ENCODE results near the gene NDUFV1. TPM values are rescaled to one million over a fixed set of nuclear protein-coding genes. Genes with fewer than 3 reads are reported as not detected.

The NDUFV1 gene
- total and polyA plus RNA-seq, 2 donors (not counting 1 experiment from before 2014, with no cell fraction given): 238 to 315 TPM

DNA sequence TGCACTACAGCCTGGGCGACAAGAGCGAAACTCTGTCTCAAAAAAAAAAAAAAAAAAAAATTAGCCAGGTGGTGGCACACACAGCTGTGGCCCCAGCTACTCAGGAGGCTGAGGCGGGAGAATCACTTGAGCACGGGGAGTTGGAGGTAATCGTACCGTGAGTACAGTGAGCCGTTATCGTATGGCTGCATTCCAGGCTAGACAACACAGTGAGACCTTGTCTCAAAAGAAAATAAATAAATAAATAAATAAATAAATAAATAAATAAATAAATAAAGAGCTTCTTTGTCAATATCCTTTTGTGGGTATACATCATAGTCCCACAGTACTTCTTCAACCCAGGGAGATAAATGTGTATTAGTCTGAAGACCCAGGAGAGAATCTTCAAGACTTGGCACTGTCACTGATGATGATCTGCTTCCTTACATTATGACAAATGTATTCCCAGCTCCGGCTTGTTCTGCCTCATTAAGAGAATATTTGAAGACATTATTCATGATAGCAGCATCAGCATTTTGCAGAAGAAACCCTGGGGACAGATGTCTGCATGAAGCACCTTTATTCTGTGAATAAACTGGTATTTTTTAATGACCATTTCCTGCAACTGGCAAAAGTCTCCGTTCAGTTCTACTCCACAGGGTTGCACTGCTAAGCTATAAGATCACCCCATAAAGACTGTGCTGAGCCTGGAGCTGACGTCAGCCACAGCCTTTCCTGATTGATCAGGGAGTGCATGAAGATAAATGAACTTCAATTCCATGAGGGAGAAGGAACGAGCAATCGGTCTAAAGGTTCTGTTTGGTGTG lies 45.4 kb downstream of the NDUFV1 start:
- Mint-ChIP-seq H3K9me3 (ENCODE audit: insufficient read depth) (no peaks in the 10 kb centered on the region), H3K27ac (no peak overlapping the region), H3K27me3 (no peaks in the 10 kb centered on the region), H3K4me1 (peaks cover 41% of the 10 kb centered on the region), H3K4me3 (no peak overlapping the region)
- no peaks in the 10 kb centered on the region for H3K79me2 ChIP-seq (ENCODE audit: control insufficient read depth, insufficient read depth, low read length)
- H3K27me3 ChIP-seq (replicated peaks in 1 of 4; ENCODE audit: control extremely low read depth in 1 of 4, control insufficient read depth in 3 of 4, insufficient read depth in 4 of 4, low read length in 3 of 4): no peaks in the 10 kb centered on the region
- ATAC-seq (ENCODE audit: low read depth) (no peak), DNase-seq (no peak)
- H3K4me2 ChIP-seq (replicated peaks; ENCODE audit: low read depth, low read length, poor library complexity, severe bottlenecking): no peak overlapping the region
- peaks cover 0 to 42% (median 11%) of the 10 kb centered on the region in 3 donors for H3K9me3 ChIP-seq (ENCODE audit: control extremely low read depth in 1 of 3, control insufficient read depth in 2 of 3, insufficient read depth in 1 of 3, low read length in 2 of 3)
- no peaks in the 10 kb centered on the region for H3K36me3 ChIP-seq (replicated peaks in 1 of 2; ENCODE audit: control extremely low read depth in 1 of 2, control insufficient read depth in 1 of 2, extremely low read depth in 1 of 2, insufficient read depth in 2 of 2, low read length in 1 of 2)
- no peak overlapping the region for H3K27ac ChIP-seq (ENCODE audit: low read length in 2 of 2)
- WGBS (ENCODE audit: insufficient coverage): 40% methylated on average over 2 of the region's 13 CpGs
- peaks cover 35 to 40% of the 10 kb centered on the region in 2 donors for H3K4me1 ChIP-seq (ENCODE audit: control insufficient read depth in 2 of 2, insufficient read depth in 2 of 2, low read length in 2 of 2)
- TF ChIP-seq, protein P1, sequence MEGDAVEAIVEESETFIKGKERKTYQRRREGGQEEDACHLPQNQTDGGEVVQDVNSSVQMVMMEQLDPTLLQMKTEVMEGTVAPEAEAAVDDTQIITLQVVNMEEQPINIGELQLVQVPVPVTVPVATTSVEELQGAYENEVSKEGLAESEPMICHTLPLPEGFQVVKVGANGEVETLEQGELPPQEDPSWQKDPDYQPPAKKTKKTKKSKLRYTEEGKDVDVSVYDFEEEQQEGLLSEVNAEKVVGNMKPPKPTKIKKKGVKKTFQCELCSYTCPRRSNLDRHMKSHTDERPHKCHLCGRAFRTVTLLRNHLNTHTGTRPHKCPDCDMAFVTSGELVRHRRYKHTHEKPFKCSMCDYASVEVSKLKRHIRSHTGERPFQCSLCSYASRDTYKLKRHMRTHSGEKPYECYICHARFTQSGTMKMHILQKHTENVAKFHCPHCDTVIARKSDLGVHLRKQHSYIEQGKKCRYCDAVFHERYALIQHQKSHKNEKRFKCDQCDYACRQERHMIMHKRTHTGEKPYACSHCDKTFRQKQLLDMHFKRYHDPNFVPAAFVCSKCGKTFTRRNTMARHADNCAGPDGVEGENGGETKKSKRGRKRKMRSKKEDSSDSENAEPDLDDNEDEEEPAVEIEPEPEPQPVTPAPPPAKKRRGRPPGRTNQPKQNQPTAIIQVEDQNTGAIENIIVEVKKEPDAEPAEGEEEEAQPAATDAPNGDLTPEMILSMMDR (IDR thresholded peaks at IDR 0.05): no peak
- no peak for TF ChIP-seq EZH2 (IDR thresholded peaks at IDR 0.05; ENCODE audit: borderline replicate concordance, insufficient read depth, low read depth, low read length, poor library complexity, severe bottlenecking)
- no peak overlapping the region for H3K4me3 ChIP-seq (ENCODE audit: control extremely low read depth in 1 of 5, extremely low read depth in 1 of 5, insufficient read depth in 1 of 5, low read depth in 2 of 5, low read length in 4 of 5)
- no peak overlapping the region for H3K9ac ChIP-seq (ENCODE audit: low read length)
- intact Hi-C loops (cut with micrococcal nuclease): no loop called here
- CTCF ChIA-PET: interaction anchor here (0.9 to 9.2 kb wide), 4 partner anchors 7 to 80 kb away, joined by 3 to 149 read pairs (median 6); no protein-coding TSS in a partner anchor
- H2AFZ ChIP-seq (ENCODE audit: insufficient read depth, low read depth, low read length, poor library complexity, severe bottlenecking): no peak overlapping the region
- POLR2A ChIA-PET: interaction anchor here (0.7 kb wide), 1 partner anchor 37 kb away, joined by 7 read pairs; no protein-coding TSS in a partner anchor
- no peaks in the 10 kb centered on the region for H4K20me1 ChIP-seq (ENCODE audit: control insufficient read depth, insufficient read depth, low read length, poor library complexity, severe bottlenecking)
